ENCODE data around the gene RHOT2. TPM values are rescaled to one million over a fixed set of nuclear protein-coding genes. Genes with fewer than 3 reads are reported as not detected.
A peak's percentile ranks its signal among the peaks of the same experiment; 100 is the strongest.

The RHOT2 gene
- total and polyA plus RNA-seq, 9 of the 15 experiments (the other 6 are each of a cell fraction or from before 2014, with no cell fraction given): 5.0 to 373 (median 112) TPM

- TF ChIP-seq YBX1 (IDR thresholded peaks at IDR 0.05) (no peak), ZNF318 (IDR thresholded peaks at IDR 0.05; ENCODE audit: borderline replicate concordance in 1 of 2, low read depth in 1 of 2) (no peak), BCLAF1 (IDR thresholded peaks at IDR 0.05; ENCODE audit: borderline replicate concordance in 1 of 2, control insufficient read depth in 1 of 2, low read depth in 2 of 2, low read length in 1 of 2) (peak in 1 of 2 experiments; percentile 68; a peak in 1 of 4 replicates), CC2D1A (IDR thresholded peaks at IDR 0.05) (no peak), ATF2 (CRISPR knock-in tag; IDR thresholded peaks at IDR 0.05) (no peak), XRCC5 (IDR thresholded peaks at IDR 0.05; ENCODE audit: low read depth, low read length) (no peak), RUNX1 (IDR thresholded peaks at IDR 0.05; ENCODE audit: low read depth) (peak; percentile 87; the same call in 1 of the 2 replicates), STAT5B (CRISPR knock-in tag; IDR thresholded peaks at IDR 0.05) (no peak), NFXL1 (CRISPR knock-in tag; IDR thresholded peaks at IDR 0.05) (no peak), NCOA4 (IDR thresholded peaks at IDR 0.05; ENCODE audit: partially characterized antibody) (no peak), ZNF146 (CRISPR knock-in tag; IDR thresholded peaks at IDR 0.05; ENCODE audit: unreplicated experiment) (no peak), NCOA6 (IDR thresholded peaks at IDR 0.05) (no peak), NFRKB (IDR thresholded peaks at IDR 0.05; ENCODE audit: low read depth) (no peak), MAX (CRISPR knock-in tag; IDR thresholded peaks at IDR 0.05) (peak; percentile 93), HMG20A (CRISPR knock-in tag; conservative IDR thresholded peaks at IDR 0.05) (no peak)
Observed at GRCh38 chr16:720990-721764, 53.2 kb downstream of the RHOT2 start, which contains the start of gene ANTKMT (continued).

Data from K562 (cell line).